Hepatocyte (in vitro differentiated cells): ENCODE data around the gene SLC22A12. TPM values are rescaled to one million over a fixed set of nuclear protein-coding genes. Genes with fewer than 3 reads are reported as not detected.

Source experiments
- DNase-seq: peaks from one replicate; pipeline ENCODE4 v3.0.0-alpha.2; 2016; ENCODE audit warnings: low spot score
- H2AFZ ChIP-seq: fragments of 200-600 bp; sonication (generic); 2 replicates; pipeline ENCODE4 v1.6.0; 2016; ENCODE audit warnings: antibody characterized with exemption, mild to moderate bottlenecking
- H3K27ac ChIP-seq: fragments of 200-600 bp; sonication (generic); 2 replicates; pipeline ENCODE4 v1.5.1; 2016; ENCODE audit warnings: mild to moderate bottlenecking
- H3K27me3 ChIP-seq: fragments of 200-600 bp; sonication (generic); 2 replicates; pipeline ENCODE4 v1.6.1; 2016
- H3K36me3 ChIP-seq: fragments of 200-600 bp; sonication (generic); replicated peaks from 2 replicates; pipeline ENCODE4 v1.5.1; 2016; ENCODE audit warnings: low read depth; ENCODE audit not compliant: insufficient read depth
- H3K4me1 ChIP-seq: fragments of 200-600 bp; sonication (generic); 2 replicates; pipeline ENCODE4 v1.5.1; 2016; ENCODE audit warnings: mild to moderate bottlenecking, moderate library complexity; ENCODE audit not compliant: insufficient read depth
- H3K4me2 ChIP-seq: fragments of 200-600 bp; sonication (generic); 2 replicates; pipeline ENCODE4 v1.6.0; 2016
- H3K4me3 ChIP-seq: fragments of 200-600 bp; sonication (generic); 2 replicates; pipeline ENCODE4 v1.5.1; 2016; ENCODE audit warnings: mild to moderate bottlenecking
- H3K79me2 ChIP-seq: fragments of 200-600 bp; sonication (generic); 2 replicates; pipeline ENCODE4 v1.6.0; 2017; ENCODE audit warnings: mild to moderate bottlenecking
- H3K9me2 ChIP-seq: fragments of 200-600 bp; sonication (generic); replicated peaks from 2 replicates; pipeline ENCODE4 v1.6.0; 2017; ENCODE audit warnings: mild to moderate bottlenecking; ENCODE audit not compliant: insufficient read depth
- H3K9me3 ChIP-seq: fragments of 200-600 bp; sonication (generic); 2 replicates; pipeline ENCODE4 v1.5.1; 2016; ENCODE audit warnings: low read depth, mild to moderate bottlenecking
- H4K20me1 ChIP-seq: fragments of 200-600 bp; sonication (generic); 2 replicates; pipeline ENCODE4 v1.6.0; 2016; ENCODE audit warnings: mild to moderate bottlenecking; ENCODE audit not compliant: insufficient read depth, poor library complexity, severe bottlenecking
- EZH2 ChIP-seq: fragments of 200-600 bp; sonication (generic); IDR thresholded peaks from 2 replicates; pipeline ENCODE4 v1.6.1; 2016; ENCODE audit warnings: antibody characterized with exemption, mild to moderate bottlenecking, borderline replicate concordance
- EZH2phosphoT487 ChIP-seq: fragments of 200-600 bp; sonication (generic); IDR thresholded peaks from one replicate; pipeline ENCODE4 v1.6.1; 2018; ENCODE audit warnings: antibody characterized with exemption, mild to moderate bottlenecking, low read depth, moderate library complexity; ENCODE audit not compliant: unreplicated experiment, severe bottlenecking
- WGBS: methylation state at CpG from one replicate; pipeline ENCODE4 v1.1.6; 2016; ENCODE audit warnings: low lambda C conversion rate; ENCODE audit errors: missing lambda C conversion rate; 5-methylcytosine and 5-hydroxymethylcytosine counted together
- polyA plus RNA-seq: library from polyadenylated mRNA; unstranded; fragments of >200 nt; fragmentation: Nextera tagmentation; extraction: Ambion mirVana; gene quantifications from 2 replicates; pipeline ENCODE4 v1.2.1, GENCODE V29; 2016
- total RNA-seq: library from RNA; depleted of rRNA; stranded (reverse); fragments of >200 nt; gene quantifications from 2 replicates; pipeline ENCODE4 v1.2.3, GENCODE V29; 2014
- TF ChIP-seq, protein P1 (sequence below): fragments of 200-600 bp; sonication (generic); IDR thresholded peaks from 2 replicates; pipeline ENCODE4 v1.5.1; 2016; ENCODE audit warnings: antibody characterized with exemption, mild to moderate bottlenecking; ENCODE audit not compliant: poor library complexity

Gene SLC22A12
- total and polyA plus RNA-seq, 2 experiments from 2014 or later, result 0.11 TPM; not detected in 1

- Histone ChIP-seq H3K4me3 (no peak overlapping the region), H3K27me3 (no peaks in the 10 kb centered on the region), H3K9me2 (no peaks in the 10 kb centered on the region), H3K9me3 (no peaks in the 10 kb centered on the region), H3K27ac (no peak overlapping the region), H3K36me3 (no peaks in the 10 kb centered on the region), H3K79me2 (no peaks in the 10 kb centered on the region), H3K4me1 (peaks cover 24% of the 10 kb centered on the region), H4K20me1 (no peaks in the 10 kb centered on the region), H3K4me2 (no peak overlapping the region), H2AFZ (no peak overlapping the region)
- 96% methylated on average over 19 of the region's 19 CpGs for WGBS
- no peak for DNase-seq
- TF ChIP-seq, protein P1, sequence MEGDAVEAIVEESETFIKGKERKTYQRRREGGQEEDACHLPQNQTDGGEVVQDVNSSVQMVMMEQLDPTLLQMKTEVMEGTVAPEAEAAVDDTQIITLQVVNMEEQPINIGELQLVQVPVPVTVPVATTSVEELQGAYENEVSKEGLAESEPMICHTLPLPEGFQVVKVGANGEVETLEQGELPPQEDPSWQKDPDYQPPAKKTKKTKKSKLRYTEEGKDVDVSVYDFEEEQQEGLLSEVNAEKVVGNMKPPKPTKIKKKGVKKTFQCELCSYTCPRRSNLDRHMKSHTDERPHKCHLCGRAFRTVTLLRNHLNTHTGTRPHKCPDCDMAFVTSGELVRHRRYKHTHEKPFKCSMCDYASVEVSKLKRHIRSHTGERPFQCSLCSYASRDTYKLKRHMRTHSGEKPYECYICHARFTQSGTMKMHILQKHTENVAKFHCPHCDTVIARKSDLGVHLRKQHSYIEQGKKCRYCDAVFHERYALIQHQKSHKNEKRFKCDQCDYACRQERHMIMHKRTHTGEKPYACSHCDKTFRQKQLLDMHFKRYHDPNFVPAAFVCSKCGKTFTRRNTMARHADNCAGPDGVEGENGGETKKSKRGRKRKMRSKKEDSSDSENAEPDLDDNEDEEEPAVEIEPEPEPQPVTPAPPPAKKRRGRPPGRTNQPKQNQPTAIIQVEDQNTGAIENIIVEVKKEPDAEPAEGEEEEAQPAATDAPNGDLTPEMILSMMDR, result no peak
- TF ChIP-seq EZH2, result no peak
- no peak for TF ChIP-seq EZH2phosphoT487
Observed at GRCh38 chr11:64622681-64623080, 31.7 kb downstream of the SLC22A12 start.

DNA sequence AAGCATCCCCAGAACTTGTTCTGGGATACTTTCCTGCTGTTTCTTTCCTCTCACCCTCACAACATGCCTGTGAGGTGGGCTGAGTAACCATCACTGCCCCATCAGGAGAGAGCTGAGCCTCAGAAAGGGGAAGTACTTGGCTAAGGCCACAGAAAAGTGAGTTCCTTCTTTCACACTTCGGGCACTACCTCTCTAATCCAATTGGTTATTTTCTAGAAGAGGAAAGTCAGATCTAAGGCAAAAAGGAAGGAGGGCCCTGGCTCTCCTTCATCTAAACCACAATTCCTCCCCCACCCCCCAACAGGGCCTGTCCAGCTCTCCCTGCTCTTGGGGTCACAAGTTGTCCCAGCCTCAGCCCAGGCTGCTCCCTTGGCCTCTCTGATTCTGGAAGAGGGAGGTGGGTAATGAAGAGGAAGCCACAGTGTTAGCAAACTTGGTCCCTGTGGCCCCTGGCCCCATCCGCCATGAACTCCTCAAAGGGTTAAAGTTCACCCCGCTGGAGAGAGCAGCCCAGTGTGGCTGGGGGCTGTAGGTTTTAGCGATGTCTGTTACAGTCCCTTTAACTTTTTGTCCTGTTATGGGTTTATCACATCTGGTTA lies 34.0 kb downstream of the SLC22A12 start:
- TF ChIP-seq EZH2phosphoT487 (no peak), EZH2 (no peak)
- TF ChIP-seq, protein P1, result no peak
- no peaks in the 10 kb centered on the region for H3K36me3 ChIP-seq
- DNase-seq, result no peak
- 86% methylated on average over 4 of the region's 4 CpGs for WGBS
- no peaks in the 10 kb centered on the region for H3K9me2 ChIP-seq
- H3K27me3 ChIP-seq, result peaks cover 7% of the 10 kb centered on the region
- H2AFZ ChIP-seq, result no peak overlapping the region
- H3K4me1 ChIP-seq, result peaks cover 12% of the 10 kb centered on the region
- no peak overlapping the region for H3K27ac ChIP-seq
- no peaks in the 10 kb centered on the region for H3K9me3 ChIP-seq
- H4K20me1 ChIP-seq, result no peaks in the 10 kb centered on the region
- no peak overlapping the region for H3K4me2 ChIP-seq
- H3K79me2 ChIP-seq, result no peaks in the 10 kb centered on the region
- H3K4me3 ChIP-seq, result no peak overlapping the region

DNA sequence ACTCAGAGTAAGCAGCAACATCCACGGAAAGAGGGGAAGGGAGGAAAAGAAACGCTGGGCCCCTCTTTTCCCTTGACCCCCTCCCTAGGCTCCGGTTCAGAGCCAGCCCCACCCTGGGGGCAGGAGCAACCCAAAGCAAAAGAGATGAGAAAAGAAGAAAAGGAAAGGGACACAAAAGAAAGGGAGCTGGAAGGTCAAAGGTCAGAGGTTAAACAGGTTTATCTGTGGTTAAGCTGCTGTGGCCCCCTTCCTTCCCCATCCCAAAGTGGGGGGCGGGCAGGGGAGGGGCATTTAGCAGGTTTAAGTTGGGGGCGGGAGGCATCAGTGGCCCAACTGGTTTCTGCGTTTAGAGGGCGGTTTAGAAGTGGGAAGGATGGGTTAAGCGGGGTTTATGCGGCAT lies 35.6 kb downstream of the SLC22A12 start:
- 74% methylated on average over 9 of the region's 9 CpGs for WGBS
- H3K4me2 ChIP-seq, result no peak overlapping the region
- DNase-seq, result no peak
- H3K4me3 ChIP-seq, result no peak overlapping the region
- TF ChIP-seq EZH2 (no peak), EZH2phosphoT487 (no peak)
- TF ChIP-seq, protein P1, result no peak
- H3K27ac ChIP-seq, result no peak overlapping the region
- H3K9me2 ChIP-seq, result no peaks in the 10 kb centered on the region
- no peaks in the 10 kb centered on the region for H3K4me1 ChIP-seq
- H4K20me1 ChIP-seq, result no peaks in the 10 kb centered on the region
- no peaks in the 10 kb centered on the region for H3K79me2 ChIP-seq
- no peaks in the 10 kb centered on the region for H3K36me3 ChIP-seq
- peaks cover 13% of the 10 kb centered on the region for H3K27me3 ChIP-seq
- no peak overlapping the region for H2AFZ ChIP-seq
- H3K9me3 ChIP-seq, result no peaks in the 10 kb centered on the region
